Cardiac muscle cell (in vitro differentiated cells and primary cell): ENCODE measurements around the gene THOC6. TPM values are rescaled to one million over a fixed set of nuclear protein-coding genes. Genes with fewer than 3 reads are reported as not detected.

Experiments
- DNase-seq, 2 donors: peaks; one replicate each; pipeline versions ENCODE4 v3.0.0 to v3.0.0-alpha.2; 2010 to 2017; ENCODE audit warnings: low read depth in 1 of 2, low spot score in 1 of 2
- H3K27ac ChIP-seq: fragments of 200-600 bp; sonication (generic); 2 replicates; pipeline ENCODE4 v1.5.1; 2016
- H3K27me3 ChIP-seq: fragments of 200-600 bp; sonication (generic); 2 replicates; pipeline ENCODE4 v1.6.0; 2016; ENCODE audit warnings: control low read depth
- H3K36me3 ChIP-seq: fragments of 200-600 bp; sonication (generic); 2 replicates; pipeline ENCODE4 v1.5.1; 2016; ENCODE audit warnings: control low read depth
- H3K4me1 ChIP-seq: fragments of 200-600 bp; sonication (generic); 2 replicates; pipeline ENCODE4 v1.8.1; 2017; ENCODE audit warnings: low read depth, mild to moderate bottlenecking, mixed run types
- H3K4me3 ChIP-seq: fragments of 200-600 bp; sonication (generic); 2 replicates; pipeline ENCODE4 v1.5.1; 2016; ENCODE audit warnings: mild to moderate bottlenecking
- H3K9me3 ChIP-seq: fragments of 200-600 bp; sonication (generic); 2 replicates; pipeline ENCODE4 v1.5.1; 2017; ENCODE audit warnings: low read depth, mild to moderate bottlenecking, control low read depth
- CTCF ChIP-seq: IDR thresholded peaks from 2 replicates; pipeline ENCODE4 v1.5.1; 2012; ENCODE audit warnings: low read depth, mild to moderate bottlenecking, low read length
- polyA plus RNA-seq: library from polyadenylated mRNA; unstranded; fragments of >200 nt; fragmentation: Nextera tagmentation; extraction: Ambion mirVana; gene quantifications from 2 replicates; pipeline ENCODE4 v1.2.1, GENCODE V29; 2016
- total RNA-seq: library from RNA; depleted of rRNA; stranded (reverse); fragments of >200 nt; gene quantifications from 2 replicates; pipeline ENCODE4 v1.2.3, GENCODE V29; 2016

The THOC6 gene
- total and polyA plus RNA-seq, 2 experiments from 2014 or later: 36.9 to 61.3 TPM

GRCh38 chr16:3030222-3031212, 6.7 kb downstream of the THOC6 start:
- Histone ChIP-seq H3K27me3 (peaks cover 33% of the 10 kb centered on the region), H3K4me3 (no peak overlapping the region)
- DNase-seq: no peak

GRCh38 chr16:3032624-3033023, 8.8 kb downstream of the THOC6 start:
- DNase-seq: no peak
- Histone ChIP-seq H3K4me3 (no peak overlapping the region), H3K4me1 (peaks cover 3% of the 10 kb centered on the region), H3K27me3 (peaks cover 54% of the 10 kb centered on the region), H3K9me3 (no peaks in the 10 kb centered on the region), H3K27ac (no peak overlapping the region), H3K36me3 (no peaks in the 10 kb centered on the region)
- TF ChIP-seq CTCF: no peak

More at GRCh38 chr16:3030222-3031212, 6.7 kb downstream of the THOC6 start:
- Histone ChIP-seq H3K36me3 (peaks cover 13% of the 10 kb centered on the region), H3K4me1 (peaks cover 3% of the 10 kb centered on the region), H3K27ac (no peak overlapping the region), H3K9me3 (no peaks in the 10 kb centered on the region)
- TF ChIP-seq CTCF: no peak

- Histone ChIP-seq H3K9me3 (no peaks in the 10 kb centered on the region), H3K4me1 (no peaks in the 10 kb centered on the region), H3K4me3 (no peak overlapping the region), H3K27me3 (peaks cover 82% of the 10 kb centered on the region), H3K27ac (no peak overlapping the region), H3K36me3 (no peaks in the 10 kb centered on the region)
- no peak for TF ChIP-seq CTCF
- no peak for DNase-seq
These were observed 11.6 kb downstream of the THOC6 start for GRCh38 chr16:3035289-3035971.

- Histone ChIP-seq H3K4me3 (no peak overlapping the region), H3K4me1 (no peaks in the 10 kb centered on the region), H3K9me3 (no peaks in the 10 kb centered on the region), H3K27me3 (peaks cover 86% of the 10 kb centered on the region), H3K36me3 (no peaks in the 10 kb centered on the region), H3K27ac (no peak overlapping the region)
- TF ChIP-seq CTCF: no peak
- no peak for DNase-seq
These were observed 12.3 kb downstream of the THOC6 start for GRCh38 chr16:3035972-3036725.

GRCh38 chr16:3036726-3037315, 13.0 kb downstream of the THOC6 start, which contains the start of gene BICDL2:
Gene BICDL2, minus strand, starts transcription at chr16:3036944. Its CDS starts 1,448 bp downstream, at chr16:3035496.
- Histone ChIP-seq H3K4me3 (no peak within 1 kb of the TSS), H3K27me3 (peaks cover 90% of the 10 kb centered on the region), H3K4me1 (no peaks in the 10 kb centered on the region), H3K36me3 (no peaks in the 10 kb centered on the region), H3K9me3 (no peaks in the 10 kb centered on the region), H3K27ac (no peak within 1 kb of the TSS)
- TF ChIP-seq CTCF: no peak
- DNase-seq: no peak
